Parathyroid adenoma (tissue), 2 donors: Measurements from ENCODE around the gene PTX4.

Source experiments
- H2AFZ ChIP-seq: fragments of 300-600 bp; sonication (generic); one replicate; pipeline ENCODE4 v1.7.0; 2017; ENCODE audit warnings: antibody characterized with exemption, mild to moderate bottlenecking
- H3K27ac ChIP-seq: fragments of 300-600 bp; sonication (generic); one replicate; pipeline ENCODE4 v1.7.0; 2017
- H3K27me3 ChIP-seq: fragments of 300-600 bp; sonication (generic); one replicate; pipeline ENCODE4 v1.7.0; 2017; ENCODE audit warnings: low read length; ENCODE audit not compliant: control insufficient read depth, insufficient read depth
- H3K36me3 ChIP-seq: fragments of 300-600 bp; sonication (generic); one replicate; pipeline ENCODE4 v1.7.0; 2017; ENCODE audit warnings: low read length; ENCODE audit not compliant: control insufficient read depth, insufficient read depth
- H3K4me1 ChIP-seq: fragments of 300-600 bp; sonication (generic); one replicate; pipeline ENCODE4 v1.7.0; 2017; ENCODE audit warnings: control low read depth
- H3K4me2 ChIP-seq: fragments of 300-600 bp; sonication (generic); one replicate; pipeline ENCODE4 v1.7.0; 2017; ENCODE audit warnings: low read length
- H3K4me3 ChIP-seq: fragments of 300-600 bp; sonication (generic); one replicate; pipeline ENCODE4 v1.7.0; 2017; ENCODE audit warnings: low read depth, low read length
- H3K79me2 ChIP-seq: fragments of 300-600 bp; sonication (generic); one replicate; pipeline ENCODE4 v1.7.0; 2017; ENCODE audit warnings: control low read depth
- H3K9ac ChIP-seq: fragments of 300-600 bp; sonication (generic); one replicate; pipeline ENCODE4 v1.7.0; 2017; ENCODE audit warnings: mild to moderate bottlenecking
- H3K9me3 ChIP-seq: fragments of 300-600 bp; sonication (generic); one replicate; pipeline ENCODE4 v1.7.0; 2017; ENCODE audit warnings: low read length; ENCODE audit not compliant: control insufficient read depth
- TF ChIP-seq, protein P1 (sequence below): fragments of 300-600 bp; sonication (generic); IDR thresholded peaks from one replicate; pipeline ENCODE4 v1.7.0; 2017; ENCODE audit warnings: antibody characterized with exemption, mild to moderate bottlenecking
- donor health status: primary hyperparathyroidism.

The PTX4 gene

GRCh38 chr16:1466054-1466453 lies 22.7 kb downstream of the PTX4 start:
- no peaks in the 10 kb centered on the region for H3K36me3 ChIP-seq
- H2AFZ ChIP-seq = no peak overlapping the region
- no peaks in the 10 kb centered on the region for H3K4me1 ChIP-seq
- no peaks in the 10 kb centered on the region for H3K27me3 ChIP-seq
- H3K9me3 ChIP-seq = no peaks in the 10 kb centered on the region
- no peak overlapping the region for H3K9ac ChIP-seq
- H3K79me2 ChIP-seq = peaks cover 34% of the 10 kb centered on the region
- H3K4me2 ChIP-seq = no peak overlapping the region
- no peak overlapping the region for H3K4me3 ChIP-seq
- no peak overlapping the region for H3K27ac ChIP-seq
- TF ChIP-seq, protein P1, sequence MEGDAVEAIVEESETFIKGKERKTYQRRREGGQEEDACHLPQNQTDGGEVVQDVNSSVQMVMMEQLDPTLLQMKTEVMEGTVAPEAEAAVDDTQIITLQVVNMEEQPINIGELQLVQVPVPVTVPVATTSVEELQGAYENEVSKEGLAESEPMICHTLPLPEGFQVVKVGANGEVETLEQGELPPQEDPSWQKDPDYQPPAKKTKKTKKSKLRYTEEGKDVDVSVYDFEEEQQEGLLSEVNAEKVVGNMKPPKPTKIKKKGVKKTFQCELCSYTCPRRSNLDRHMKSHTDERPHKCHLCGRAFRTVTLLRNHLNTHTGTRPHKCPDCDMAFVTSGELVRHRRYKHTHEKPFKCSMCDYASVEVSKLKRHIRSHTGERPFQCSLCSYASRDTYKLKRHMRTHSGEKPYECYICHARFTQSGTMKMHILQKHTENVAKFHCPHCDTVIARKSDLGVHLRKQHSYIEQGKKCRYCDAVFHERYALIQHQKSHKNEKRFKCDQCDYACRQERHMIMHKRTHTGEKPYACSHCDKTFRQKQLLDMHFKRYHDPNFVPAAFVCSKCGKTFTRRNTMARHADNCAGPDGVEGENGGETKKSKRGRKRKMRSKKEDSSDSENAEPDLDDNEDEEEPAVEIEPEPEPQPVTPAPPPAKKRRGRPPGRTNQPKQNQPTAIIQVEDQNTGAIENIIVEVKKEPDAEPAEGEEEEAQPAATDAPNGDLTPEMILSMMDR = no peak

DNA sequence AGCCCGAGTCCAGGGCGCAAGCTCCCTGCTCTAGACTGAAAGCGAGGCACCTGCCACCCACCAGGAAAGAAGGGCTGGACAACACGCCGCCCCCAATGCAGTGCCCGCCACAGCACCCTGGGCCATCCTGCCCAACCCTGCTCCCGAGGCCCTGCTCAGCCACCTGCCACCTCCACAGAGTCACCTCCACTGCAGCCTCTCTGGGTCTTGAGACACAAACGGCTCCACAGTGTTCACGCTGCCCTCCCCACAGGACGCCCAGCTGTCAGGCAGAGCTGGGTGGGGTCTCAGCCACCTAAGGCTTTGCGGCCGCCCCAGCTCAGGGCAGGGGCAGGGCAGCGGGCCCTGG lies 23.2 kb downstream of the PTX4 start:
- no peak overlapping the region for H3K4me3 ChIP-seq
- no peaks in the 10 kb centered on the region for H3K27me3 ChIP-seq
- H2AFZ ChIP-seq = no peak overlapping the region
- no peaks in the 10 kb centered on the region for H3K36me3 ChIP-seq
- no peak overlapping the region for H3K4me2 ChIP-seq
- TF ChIP-seq, protein P1 = no peak
- no peak overlapping the region for H3K9ac ChIP-seq
- H3K79me2 ChIP-seq = peaks cover 34% of the 10 kb centered on the region
- no peaks in the 10 kb centered on the region for H3K4me1 ChIP-seq
- no peak overlapping the region for H3K27ac ChIP-seq
- H3K9me3 ChIP-seq = no peaks in the 10 kb centered on the region

DNA sequence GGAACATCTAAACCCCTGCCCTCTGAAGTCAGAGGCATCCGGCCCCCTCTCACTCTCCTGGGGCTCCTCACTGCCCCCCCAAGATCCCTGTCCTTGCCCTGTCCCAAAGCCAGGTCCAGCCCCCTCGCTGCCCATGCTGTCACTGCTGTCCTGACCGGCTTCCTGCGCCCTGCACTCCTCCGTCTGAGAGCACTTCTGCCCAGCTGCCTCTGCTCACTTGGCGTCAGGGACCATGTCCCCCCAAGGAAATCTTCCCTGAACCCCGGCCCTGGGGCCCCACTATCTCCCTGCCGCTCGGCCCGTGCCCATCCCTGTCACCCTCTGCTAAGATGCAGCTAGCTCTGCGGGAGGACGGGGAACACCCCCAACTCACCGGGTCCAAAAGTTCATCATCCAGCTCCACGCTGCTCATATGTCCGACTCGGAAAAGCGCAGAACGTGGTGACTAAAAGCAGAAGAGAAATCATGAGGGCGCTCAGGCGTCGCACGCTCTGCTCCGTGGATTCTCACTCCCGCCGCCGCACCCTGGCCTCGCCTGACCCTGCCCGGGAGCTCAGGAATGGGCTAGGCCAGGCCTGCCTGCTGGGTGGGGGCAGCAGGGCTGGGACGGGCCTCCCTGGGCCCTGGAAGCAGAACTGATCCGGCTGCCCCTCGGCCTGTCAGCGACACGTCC lies 23.7 kb downstream of the PTX4 start:
- H3K27me3 ChIP-seq = no peaks in the 10 kb centered on the region
- no peaks in the 10 kb centered on the region for H3K9me3 ChIP-seq
- H3K36me3 ChIP-seq = no peaks in the 10 kb centered on the region
- no peak overlapping the region for H3K4me3 ChIP-seq
- H3K27ac ChIP-seq = no peak overlapping the region
- H3K4me2 ChIP-seq = no peak overlapping the region
- peaks cover 34% of the 10 kb centered on the region for H3K79me2 ChIP-seq
- TF ChIP-seq, protein P1 = no peak
- no peak overlapping the region for H2AFZ ChIP-seq
- H3K4me1 ChIP-seq = no peaks in the 10 kb centered on the region
- no peak overlapping the region for H3K9ac ChIP-seq

GRCh38 chr16:1464196-1464893 lies 24.4 kb downstream of the PTX4 start:
- Histone ChIP-seq H3K36me3 (no peaks in the 10 kb centered on the region), H3K4me3 (no peak overlapping the region), H3K27ac (no peak overlapping the region), H3K9me3 (no peaks in the 10 kb centered on the region), H3K4me2 (no peak overlapping the region), H3K79me2 (peaks cover 32% of the 10 kb centered on the region), H3K9ac (no peak overlapping the region), H3K4me1 (no peaks in the 10 kb centered on the region), H2AFZ (no peak overlapping the region), H3K27me3 (no peaks in the 10 kb centered on the region)
- TF ChIP-seq, protein P1 = no peak

GRCh38 chr16:1461146-1461545 lies 27.6 kb downstream of the PTX4 start:
- Histone ChIP-seq H3K36me3 (no peaks in the 10 kb centered on the region), H3K9me3 (no peaks in the 10 kb centered on the region), H3K27me3 (no peaks in the 10 kb centered on the region), H2AFZ (no peak overlapping the region), H3K27ac (no peak overlapping the region), H3K79me2 (peaks cover 12% of the 10 kb centered on the region), H3K9ac (no peak overlapping the region), H3K4me1 (no peaks in the 10 kb centered on the region), H3K4me3 (no peak overlapping the region), H3K4me2 (no peak overlapping the region)
- TF ChIP-seq, protein P1 = no peak
